ENCODE data around the gene ZBTB22.

DNA sequence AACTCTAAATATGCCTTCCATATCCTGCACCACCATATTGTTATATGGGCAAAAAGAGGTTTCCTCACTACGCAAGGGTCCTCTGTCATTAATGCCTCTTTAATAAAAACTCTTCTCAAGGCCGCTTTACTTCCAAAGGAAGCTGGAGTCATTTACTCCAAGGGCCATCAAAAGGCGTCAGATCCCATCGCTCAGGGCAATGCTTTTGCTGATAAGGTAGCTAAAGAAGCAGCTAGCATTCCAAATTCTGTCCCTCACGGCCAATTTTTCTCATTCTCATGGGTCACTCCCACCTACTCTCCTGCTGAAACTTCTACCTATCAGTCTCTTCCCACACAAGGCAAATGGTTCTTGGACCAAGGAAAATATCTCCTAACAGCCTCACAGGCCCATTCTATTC is 30.3 kb upstream of the ZBTB22 start:
- TF ChIP-seq, protein P1, sequence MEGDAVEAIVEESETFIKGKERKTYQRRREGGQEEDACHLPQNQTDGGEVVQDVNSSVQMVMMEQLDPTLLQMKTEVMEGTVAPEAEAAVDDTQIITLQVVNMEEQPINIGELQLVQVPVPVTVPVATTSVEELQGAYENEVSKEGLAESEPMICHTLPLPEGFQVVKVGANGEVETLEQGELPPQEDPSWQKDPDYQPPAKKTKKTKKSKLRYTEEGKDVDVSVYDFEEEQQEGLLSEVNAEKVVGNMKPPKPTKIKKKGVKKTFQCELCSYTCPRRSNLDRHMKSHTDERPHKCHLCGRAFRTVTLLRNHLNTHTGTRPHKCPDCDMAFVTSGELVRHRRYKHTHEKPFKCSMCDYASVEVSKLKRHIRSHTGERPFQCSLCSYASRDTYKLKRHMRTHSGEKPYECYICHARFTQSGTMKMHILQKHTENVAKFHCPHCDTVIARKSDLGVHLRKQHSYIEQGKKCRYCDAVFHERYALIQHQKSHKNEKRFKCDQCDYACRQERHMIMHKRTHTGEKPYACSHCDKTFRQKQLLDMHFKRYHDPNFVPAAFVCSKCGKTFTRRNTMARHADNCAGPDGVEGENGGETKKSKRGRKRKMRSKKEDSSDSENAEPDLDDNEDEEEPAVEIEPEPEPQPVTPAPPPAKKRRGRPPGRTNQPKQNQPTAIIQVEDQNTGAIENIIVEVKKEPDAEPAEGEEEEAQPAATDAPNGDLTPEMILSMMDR (optimal IDR thresholded peaks at IDR 0.05 in 1 of 3, IDR thresholded peaks at IDR 0.05 in 1 of 3, conservative IDR thresholded peaks at IDR 0.05 in 1 of 3; ENCODE audit: extremely low read depth in 1 of 3, insufficient read depth in 2 of 3, low read length in 3 of 3): no peak
- no peak for TF ChIP-seq EZH2 (IDR thresholded peaks at IDR 0.05; ENCODE audit: low read length)
